A172 (cell line): ENCODE measurements around the gene PRR14L. TPM values are rescaled to one million over a fixed set of nuclear protein-coding genes. Genes with fewer than 3 reads are reported as not detected.
A peak's percentile ranks its signal among the peaks of the same experiment; 100 is the strongest.

Experiments
- DNase-seq: peaks from one replicate; pipeline ENCODE4 v3.0.0-alpha.2; 2015; ENCODE audit warnings: low spot score
- total RNA-seq: library from RNA; depleted of rRNA; stranded (reverse); fragments of >200 nt; shearing (Covaris generic); gene quantifications from 2 replicates; pipeline ENCODE4 v1.2.3, GENCODE V29; 2014; rRNA removed

PRR14L gene
- total RNA-seq, 1 experiment from 2014 or later = 6.5 TPM

GRCh38 chr22:31646186-31647019, 103.5 kb downstream of the PRR14L start:
- peak; percentile 97 for DNase-seq

- DNase-seq = no peak
Measured at GRCh38 chr22:31639436-31640039, 110.4 kb downstream of the PRR14L start.

- DNase-seq = no peak
Measured at GRCh38 chr22:31637891-31638618, 111.9 kb downstream of the PRR14L start.

- no peak for DNase-seq
Measured at GRCh38 chr22:31637447-31637890, 112.5 kb downstream of the PRR14L start.

- DNase-seq = no peak
Measured at GRCh38 chr22:31635638-31636306, 114.2 kb downstream of the PRR14L start.

GRCh38 chr22:31631436-31631835, 118.5 kb downstream of the PRR14L start:
- no peak for DNase-seq

Other genes with a start within 250 kb of the PRR14L start
- 24.0 and 28.2 TPM in 2 replicates for gene PISD, start 87.9 kb downstream of the PRR14L start, total RNA-seq
- gene DEPDC5, start 3.9 kb upstream of the PRR14L start, total RNA-seq = 1.9 and 5.8 TPM in 2 replicates
- 176 and 188 TPM in 2 replicates for gene YWHAH, start 194.4 kb upstream of the PRR14L start, total RNA-seq